HG03108 (cell line): ENCODE data around the gene ZC2HC1C.
"Not testable (repeated sequence)": the region's sequence is repeated elsewhere in the genome, so short reads cannot be mapped to it uniquely, and the experiment has no call there.

ENCODE experiments used
- ATAC-seq: cut with Tn5 transposase; IDR thresholded peaks from one replicate; pipeline ENCODE4 v1.9.1; 2021; ENCODE audit warnings: moderate library complexity; ENCODE audit not compliant: unreplicated experiment

ZC2HC1C gene

DNA sequence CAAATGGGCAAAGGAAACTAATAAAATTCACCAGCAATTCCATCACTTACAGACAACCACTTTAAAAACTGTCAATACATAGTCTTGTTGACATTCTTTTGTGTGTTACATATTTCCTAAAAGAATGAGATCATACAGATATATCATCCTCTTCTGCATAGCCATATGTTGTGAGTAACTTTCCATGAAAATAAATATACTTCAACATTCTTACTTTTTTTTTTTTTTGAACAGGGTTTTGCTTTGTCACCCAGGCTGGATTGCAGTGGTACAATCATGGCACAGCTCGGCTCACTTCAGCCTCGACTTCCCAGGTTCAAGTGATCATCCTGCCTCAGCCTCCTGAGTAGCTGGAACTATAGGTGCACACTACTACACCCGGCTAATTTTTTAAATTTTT lies 20.9 kb downstream of the ZC2HC1C start:
- no peak for ATAC-seq

GRCh38 chr14:75091251-75091650 lies 21.8 kb downstream of the ZC2HC1C start:
- ATAC-seq = no peak

DNA sequence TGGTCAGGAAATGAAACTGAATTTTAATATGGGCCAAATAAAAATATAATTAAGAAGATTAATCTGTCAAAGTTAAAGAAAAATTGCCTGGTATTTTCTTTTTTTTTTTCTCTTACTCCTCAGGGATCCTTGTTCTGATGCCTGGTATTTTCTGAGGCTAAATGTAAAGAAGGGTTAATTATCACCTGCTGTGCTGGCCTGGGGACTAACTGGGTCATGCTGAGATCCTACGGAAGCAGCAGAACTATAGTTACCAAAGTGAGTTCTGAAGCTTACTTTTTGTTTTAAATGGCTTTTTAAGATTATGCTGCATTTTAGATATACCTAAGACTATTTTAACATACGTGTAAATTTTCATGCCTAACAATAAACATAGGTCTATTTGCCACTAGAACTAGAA lies 23.3 kb downstream of the ZC2HC1C start:
- ATAC-seq = no peak

- ATAC-seq = no peak
Observed at GRCh38 chr14:75094896-75095295, 25.5 kb downstream of the ZC2HC1C start.

DNA sequence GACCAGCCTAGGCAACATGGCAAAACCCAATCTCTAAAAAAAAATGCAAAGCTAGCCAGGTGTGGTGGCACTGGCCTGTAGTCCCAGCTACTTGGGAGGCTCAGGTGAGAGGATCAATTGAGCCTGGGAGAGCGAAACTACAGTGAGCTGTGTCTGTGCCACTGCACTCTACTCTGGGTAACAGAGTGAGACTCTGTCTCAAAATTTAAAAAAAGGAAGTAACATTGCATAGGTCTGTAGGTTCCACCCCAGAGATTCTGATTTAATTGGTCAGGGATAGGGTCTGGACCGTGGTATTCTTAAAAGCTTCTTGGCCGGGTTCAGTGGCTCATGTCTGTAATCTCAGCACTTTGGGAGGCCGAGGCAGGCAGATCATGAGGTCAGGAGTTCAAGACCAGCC lies 26.2 kb downstream of the ZC2HC1C start:
- no peak for ATAC-seq

- ATAC-seq = no peak
Observed at GRCh38 chr14:75096959-75097358, 27.5 kb downstream of the ZC2HC1C start.

DNA sequence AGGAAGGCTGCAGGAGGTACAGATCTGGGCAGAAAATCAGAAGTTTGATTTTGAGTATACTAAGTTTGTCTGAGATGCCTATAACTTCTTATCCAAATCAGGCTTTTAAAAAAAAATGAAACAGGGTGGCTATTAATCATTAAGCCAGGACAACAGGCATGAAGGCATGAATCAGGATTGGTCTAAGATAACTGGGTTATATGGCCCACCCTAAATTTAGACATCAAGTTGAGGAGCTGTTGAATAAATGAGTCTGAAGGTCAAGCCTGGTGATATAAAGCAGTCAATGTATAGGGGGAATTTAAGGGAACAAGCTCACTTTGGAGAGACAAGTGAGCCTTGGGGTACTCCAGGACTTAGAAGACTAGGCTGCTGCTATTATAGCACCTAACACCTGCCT lies 28.8 kb downstream of the ZC2HC1C start:
- no peak for ATAC-seq

DNA sequence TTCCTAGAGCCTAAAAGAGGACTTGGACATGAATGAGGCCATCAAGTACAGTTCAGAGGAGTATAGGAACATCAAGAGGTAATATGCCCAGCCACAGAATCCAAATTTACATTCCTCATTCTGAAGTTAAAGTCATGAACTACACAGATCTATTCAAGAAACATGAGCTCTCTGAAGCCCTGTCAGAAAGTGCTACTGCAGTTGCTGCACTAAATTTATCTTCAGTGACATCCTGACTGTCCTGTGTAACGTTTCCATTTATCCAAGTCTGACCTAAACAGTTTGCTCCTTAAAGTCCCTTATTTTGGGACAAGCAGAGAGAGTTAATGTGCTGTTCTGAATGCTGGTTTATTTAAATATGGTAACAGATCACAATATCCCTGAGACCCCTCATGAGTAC lies 29.2 kb downstream of the ZC2HC1C start:
- ATAC-seq = no peak

GRCh38 chr14:75101491-75101890 lies 32.0 kb downstream of the ZC2HC1C start:
- no peak for ATAC-seq

- ATAC-seq = no peak
Observed at GRCh38 chr14:75107186-75107585, 37.7 kb downstream of the ZC2HC1C start.

GRCh38 chr14:75109877-75110276 lies 40.4 kb downstream of the ZC2HC1C start:
- no peak for ATAC-seq

DNA sequence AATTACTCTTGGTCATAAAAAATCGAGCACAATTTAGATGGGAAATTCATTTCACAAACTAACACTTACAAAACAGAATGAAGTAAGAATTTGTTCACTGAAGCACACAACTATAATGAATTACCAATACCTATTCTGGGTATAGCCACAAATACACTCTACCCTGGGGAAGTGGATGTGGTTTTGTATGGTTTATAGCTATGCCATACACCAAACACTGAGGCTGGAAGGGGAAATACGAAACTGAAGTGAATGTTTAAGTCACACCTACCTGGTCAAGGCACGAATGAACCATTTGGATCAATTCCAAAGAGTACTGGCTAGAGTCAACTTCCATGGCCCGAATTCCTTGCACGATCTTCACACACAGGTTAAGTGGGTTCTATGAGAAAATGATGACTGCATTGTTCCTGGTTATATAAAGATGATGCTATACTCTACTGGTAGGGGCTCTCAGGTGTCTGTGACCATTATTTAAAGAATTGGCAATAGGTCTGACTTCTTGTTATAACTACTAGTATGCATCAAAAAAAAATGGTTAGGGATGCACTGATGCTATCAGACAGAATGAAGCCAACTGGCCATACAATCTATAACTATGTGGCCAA lies 44.6 kb downstream of the ZC2HC1C start:
- ATAC-seq = no peak

DNA sequence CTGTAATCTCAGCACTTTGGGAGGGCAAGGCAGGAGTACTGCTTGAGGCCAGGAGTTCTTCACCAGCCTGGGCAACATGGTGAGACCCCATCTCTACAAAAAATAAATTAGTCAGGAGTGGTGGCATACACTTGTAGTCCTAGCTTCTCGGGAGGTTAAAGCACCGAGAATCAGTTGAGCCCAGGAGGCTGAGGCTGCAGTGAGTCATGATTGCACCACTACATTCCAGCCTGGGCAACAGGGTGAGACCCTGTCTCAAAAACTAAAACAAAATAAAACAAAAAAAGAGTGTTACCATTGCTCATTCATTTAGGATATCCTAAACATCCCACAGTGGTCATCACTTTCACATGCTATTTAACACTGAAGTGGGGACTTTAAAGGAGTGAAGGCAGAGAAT lies 49.6 kb downstream of the ZC2HC1C start:
- no peak for ATAC-seq

DNA sequence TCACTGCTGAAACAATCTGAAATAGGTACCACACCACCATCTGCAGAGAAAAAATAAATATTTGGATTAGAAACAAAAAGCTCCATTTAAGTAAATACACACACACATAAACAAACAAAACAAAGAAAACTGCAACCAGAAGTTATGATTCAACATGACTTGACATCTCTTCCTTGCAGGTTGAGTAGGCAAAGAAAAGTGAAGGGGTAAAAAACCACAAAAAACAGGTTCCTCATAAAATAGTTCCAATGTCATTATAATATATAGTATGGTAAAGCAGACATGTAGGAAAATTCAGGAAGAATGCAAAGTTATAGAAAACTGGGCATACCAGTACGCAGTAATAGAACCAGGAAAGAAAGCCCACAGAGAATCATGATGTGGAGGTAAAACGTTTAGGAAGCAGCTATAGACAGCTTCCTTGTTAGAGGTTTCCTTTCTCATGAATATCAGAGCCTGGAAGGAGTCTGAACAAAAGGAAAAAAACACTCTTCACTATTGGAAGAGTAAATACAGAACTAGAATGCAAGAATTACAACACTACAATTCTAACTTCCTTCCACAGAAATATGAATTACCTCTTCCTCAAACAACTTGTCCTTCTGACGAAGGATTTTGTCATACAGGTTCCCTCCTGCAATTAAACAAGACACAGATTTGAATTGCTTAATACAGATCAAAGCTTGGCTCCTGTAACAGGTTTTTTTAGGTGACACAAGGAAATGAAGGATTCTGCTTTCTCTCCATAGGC lies 51.3 kb downstream of the ZC2HC1C start:
- ATAC-seq = no peak

DNA sequence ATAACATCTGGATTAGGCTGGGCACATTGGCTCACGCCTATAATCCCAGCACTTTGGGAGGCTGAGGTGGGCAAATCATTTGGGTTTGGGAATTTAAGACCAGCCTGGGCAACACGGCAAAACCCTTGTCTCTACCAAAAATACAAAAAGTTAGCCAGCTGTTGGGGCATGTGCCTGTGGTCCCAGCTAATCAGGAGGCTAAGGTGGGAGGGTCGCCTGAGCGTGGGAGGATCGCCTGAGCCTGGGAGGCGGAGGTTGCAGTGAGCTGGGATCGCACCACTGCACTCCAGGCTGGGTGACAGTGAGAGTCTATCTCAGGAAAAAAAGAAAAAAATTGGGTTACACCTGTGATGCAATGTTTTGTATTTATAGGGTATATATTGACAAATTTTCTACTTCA lies 52.1 kb downstream of the ZC2HC1C start:
- ATAC-seq = no peak

- no peak for ATAC-seq
Observed at GRCh38 chr14:75123991-75124390, 54.5 kb downstream of the ZC2HC1C start.

DNA sequence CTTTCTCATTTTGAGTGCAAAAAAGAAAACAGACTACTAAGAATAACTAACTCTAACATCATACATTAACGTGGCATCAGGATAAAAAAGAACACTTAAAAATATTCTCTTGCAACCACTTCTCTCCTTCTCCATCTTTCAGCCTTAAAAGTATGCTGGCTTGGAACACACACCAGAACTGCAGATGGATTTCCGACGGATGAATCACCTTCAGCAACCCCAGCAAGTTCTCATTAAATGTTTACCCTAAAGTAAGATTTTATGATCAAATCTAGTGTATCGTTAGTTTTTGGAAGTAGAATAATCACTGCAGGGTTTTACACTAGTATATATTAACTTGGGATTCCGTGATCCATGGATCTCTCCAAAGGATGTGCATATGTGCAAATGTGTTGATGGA lies 56.2 kb downstream of the ZC2HC1C start:
- ATAC-seq = no peak

DNA sequence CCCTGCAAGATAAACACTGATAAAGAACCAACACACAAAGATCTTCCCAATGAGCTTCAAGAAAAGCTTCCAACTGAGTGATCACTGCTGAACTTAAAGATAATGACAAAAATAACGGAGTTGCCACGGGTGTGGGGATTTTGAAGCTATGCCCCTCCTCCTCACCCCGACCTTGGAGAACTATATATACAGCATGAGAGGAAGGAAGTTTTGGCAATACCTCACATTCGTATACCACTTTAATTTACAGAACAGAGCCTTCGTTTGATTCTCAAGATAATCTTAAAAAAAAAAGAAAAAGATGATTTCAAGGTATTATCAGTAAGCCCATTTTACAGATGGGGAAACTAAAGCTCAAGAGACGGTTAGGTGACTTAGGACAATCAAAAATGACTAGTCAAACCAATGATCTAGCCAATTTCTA lies 56.7 kb downstream of the ZC2HC1C start:
- no peak for ATAC-seq

- ATAC-seq = peak; percentile 70
Observed at GRCh38 chr14:75126679-75127473, 57.4 kb downstream of the ZC2HC1C start, which contains the start of gene NEK9. Gene NEK9 (minus strand): TSS chr14:75127048. CDS start chr14:75126921, 127 bp downstream.

GRCh38 chr14:75127474-75127820 lies 58.0 kb downstream of the ZC2HC1C start:
- not testable (repeated sequence) for ATAC-seq

DNA sequence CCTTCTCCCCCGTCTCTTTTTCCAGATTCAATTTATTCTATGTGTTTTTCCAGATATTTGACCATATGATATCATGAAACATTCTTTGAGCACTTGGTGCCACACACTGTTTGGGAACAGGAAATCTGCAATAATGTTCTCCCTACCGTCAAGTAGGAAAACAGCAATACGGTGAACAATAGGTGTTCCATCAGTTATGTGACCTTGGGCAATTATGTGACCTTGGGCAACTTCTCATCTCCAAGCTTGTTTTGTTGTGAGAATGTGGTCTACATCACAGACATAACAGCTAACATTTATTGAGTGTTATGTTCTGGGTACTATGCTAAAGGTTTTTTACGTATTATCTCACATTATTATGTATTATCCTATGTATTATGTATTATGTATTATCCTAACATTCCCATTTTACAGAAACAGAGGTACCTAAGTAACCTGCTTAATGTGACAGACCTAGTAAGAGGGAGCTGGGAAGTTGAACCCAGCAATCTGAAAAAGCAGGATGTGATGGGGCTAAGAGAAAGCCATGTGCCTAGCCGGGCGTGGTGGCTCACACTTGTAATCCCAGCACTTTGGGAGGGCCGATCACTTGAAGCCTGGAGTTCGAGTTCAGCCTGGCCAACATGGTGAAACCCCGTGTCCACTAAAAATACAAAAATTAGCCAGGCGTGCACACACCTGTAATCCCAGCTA lies 58.6 kb downstream of the ZC2HC1C start:
- no peak for ATAC-seq
